Panc1 (cell line): ENCODE results near the gene CXCR5. TPM values are rescaled to one million over a fixed set of nuclear protein-coding genes. Genes with fewer than 3 reads are reported as not detected.

Experiments
- ATAC-seq: fragments of 200-7000 bp; cut with Tn5 transposase; 2 replicates; pipeline ENCODE4 v1.9.1; 2020; ENCODE audit warnings: mild to moderate bottlenecking, moderate library complexity
- BruUV-seq: library from RNA; stranded (reverse); fragments of 400-500 nt; replicated peaks from 2 replicates; lab custom pipeline; 2021; lab: Mats Ljungman, UMichigan
- CTCF ChIA-PET: fragments of 300-600 bp; sonication (Branson Sonifier 250); formaldehyde crosslinking; loops from one replicate; lab custom pipeline; 2022; ENCODE audit warnings: antibody characterized with exemption; lab: Charles Lee
- POLR2A ChIA-PET: fragments of 300-600 bp; sonication (Branson Sonifier 250); formaldehyde crosslinking; loops from one replicate; lab custom pipeline; 2022; ENCODE audit warnings: antibody characterized with exemption; lab: Charles Lee
- DNase-seq: peaks from one replicate; pipeline ENCODE4 v3.0.0-alpha.2; 2010; ENCODE audit warnings: low read depth, low spot score
- H3K27ac ChIP-seq: 2 replicates; pipeline ENCODE4 v1.5.1; 2011; ENCODE audit warnings: mild to moderate bottlenecking, low read length, inconsistent platforms
- H3K27me3 ChIP-seq: fragments of 200-500 bp; sonication (Bioruptor generic); 2 replicates; pipeline ENCODE4 v1.6.0; 2014; ENCODE audit warnings: low read length, inconsistent platforms; ENCODE audit not compliant: control insufficient read depth, insufficient read depth
- H3K36me3 ChIP-seq: fragments of 200-500 bp; sonication (Bioruptor generic); 2 replicates; pipeline ENCODE4 v1.5.1; 2014; ENCODE audit warnings: inconsistent platforms, mild to moderate bottlenecking, low read length, moderate library complexity; ENCODE audit not compliant: control insufficient read depth, insufficient read depth
- H3K4me1 ChIP-seq: 2 replicates; pipeline ENCODE4 v1.5.1; 2011; ENCODE audit warnings: inconsistent platforms, mild to moderate bottlenecking, low read length, moderate library complexity; ENCODE audit not compliant: control insufficient read depth, insufficient read depth
- H3K4me3 ChIP-seq, 2 experiments: 2 replicates each; pipeline ENCODE4 v1.5.1; 2011 to 2012; ENCODE audit warnings: low read depth in 2 of 2, low read length in 2 of 2, mild to moderate bottlenecking in 2 of 2, inconsistent platforms in 1 of 2, moderate library complexity in 1 of 2
- H3K9me3 ChIP-seq: fragments of 200-500 bp; sonication (Bioruptor generic); 2 replicates; pipeline ENCODE4 v1.5.1; 2014; ENCODE audit warnings: low read depth, mild to moderate bottlenecking, inconsistent platforms, low read length, moderate library complexity; ENCODE audit not compliant: control insufficient read depth, insufficient read depth
- CTCF ChIP-seq: fragments of 450-650 bp; IDR thresholded peaks from 2 replicates; pipeline ENCODE4 v1.5.1; 2017; ENCODE audit warnings: mild to moderate bottlenecking
- POLR2AphosphoS5 ChIP-seq: IDR thresholded peaks from 2 replicates; pipeline ENCODE4 v1.6.1; 2012; ENCODE audit warnings: mild to moderate bottlenecking, low read depth, low read length, moderate library complexity
- REST ChIP-seq, 2 experiments: IDR thresholded peaks; 2 replicates each; pipeline ENCODE4 v1.6.1; 2011 to 2012; ENCODE audit warnings: low read depth in 2 of 2, control low read depth in 1 of 2, low read length in 1 of 2, mild to moderate bottlenecking in 1 of 2, moderate library complexity in 1 of 2; ENCODE audit not compliant: insufficient read depth in 1 of 2
- SIN3A ChIP-seq: IDR thresholded peaks from 2 replicates; pipeline ENCODE4 v1.6.1; 2012; ENCODE audit warnings: low read depth, mild to moderate bottlenecking, low read length, moderate library complexity, borderline replicate concordance; ENCODE audit not compliant: insufficient read depth
- TCF7L2 ChIP-seq: IDR thresholded peaks from 2 replicates; pipeline ENCODE4 v1.6.1; 2011; ENCODE audit warnings: mild to moderate bottlenecking, low read depth, low read length, inconsistent platforms
- in situ Hi-C: cut with HindIII; loops from 2 replicates; pipeline ENCODE4 v1.10.0; 2016; ENCODE audit warnings: low sequenced_read_pairs, low pct_unique_long_range_greater_than_20kb
- intact Hi-C: fragments of 100-400 bp; cut with micrococcal nuclease; formaldehyde crosslinking; loops from one replicate; pipeline ENCODE4 v1.10.0; 2022; ENCODE audit not compliant: unreplicated experiment
- total RNA-seq: library from RNA; stranded (reverse); gene quantifications from one replicate; pipeline ENCODE4 v1.2.1, GENCODE V29; 2021; ENCODE audit not compliant: unreplicated experiment

CXCR5 gene
- total RNA-seq, 1 experiment from 2014 or later = not detected

- no peak for TF ChIP-seq POLR2AphosphoS5
- TF ChIP-seq TCF7L2 = no peak
- no peak for TF ChIP-seq CTCF
- no peak for TF ChIP-seq SIN3A
- no peak for TF ChIP-seq REST (IDR thresholded peaks at IDR 0.05; ENCODE audit: insufficient read depth in 1 of 2, low read depth in 2 of 2, low read length in 1 of 2)
- BruUV-seq = no TSS peak
- Histone ChIP-seq H3K27me3 (no peaks in the 10 kb centered on the region; the same call in 1 of the 2 replicates), H3K27ac (no peak overlapping the region), H3K4me3 (no peak overlapping the region), H3K9me3 (no peaks in the 10 kb centered on the region), H3K36me3 (no peaks in the 10 kb centered on the region), H3K4me1 (no peaks in the 10 kb centered on the region)
- ATAC-seq (no peak), DNase-seq (no peak)
- in situ Hi-C loops = no loop called here
- CTCF ChIA-PET = no interaction called here
- POLR2A ChIA-PET = interaction anchor here (0.6 kb wide), 2 partner anchors 20 to 55 kb away, joined by 3 to 4 read pairs; partner anchors contain the start of gene DDX6
- intact Hi-C loops = no loop called here
These were observed 38.3 kb upstream of the CXCR5 start for GRCh38 chr11:118845369-118845768.

- ChIA-PET CTCF (no interaction called here), POLR2A (no interaction called here)
- DNase-seq (no peak), ATAC-seq (no peak)
- H3K36me3 ChIP-seq = no peaks in the 10 kb centered on the region
- intact Hi-C loops = no loop called here
- H3K9me3 ChIP-seq = no peaks in the 10 kb centered on the region
- H3K27ac ChIP-seq = no peak overlapping the region
- in situ Hi-C loops = no loop called here
- no peaks in the 10 kb centered on the region for H3K4me1 ChIP-seq
- H3K27me3 ChIP-seq = no peaks in the 10 kb centered on the region; the same call in 1 of the 2 replicates
- BruUV-seq = no TSS peak
- TF ChIP-seq CTCF = no peak
- TF ChIP-seq TCF7L2 = no peak
- no peak for TF ChIP-seq POLR2AphosphoS5
- TF ChIP-seq SIN3A = no peak
- no peak for TF ChIP-seq REST (IDR thresholded peaks at IDR 0.05; ENCODE audit: insufficient read depth in 1 of 2, low read depth in 2 of 2, low read length in 1 of 2)
- H3K4me3 ChIP-seq = no peak overlapping the region
These were observed 37.3 kb upstream of the CXCR5 start for GRCh38 chr11:118846181-118846935.
